GM19328 (cell line): Measurements from ENCODE around the gene API5.
"Not testable (repeated sequence)": the region's sequence is repeated elsewhere in the genome, so short reads cannot be mapped to it uniquely, and the experiment has no call there.

Source experiments
- ATAC-seq: cut with Tn5 transposase; IDR thresholded peaks from one replicate; pipeline ENCODE4 v1.9.1; 2021; ENCODE audit warnings: mild to moderate bottlenecking, moderate library complexity; ENCODE audit not compliant: unreplicated experiment

Gene API5

DNA sequence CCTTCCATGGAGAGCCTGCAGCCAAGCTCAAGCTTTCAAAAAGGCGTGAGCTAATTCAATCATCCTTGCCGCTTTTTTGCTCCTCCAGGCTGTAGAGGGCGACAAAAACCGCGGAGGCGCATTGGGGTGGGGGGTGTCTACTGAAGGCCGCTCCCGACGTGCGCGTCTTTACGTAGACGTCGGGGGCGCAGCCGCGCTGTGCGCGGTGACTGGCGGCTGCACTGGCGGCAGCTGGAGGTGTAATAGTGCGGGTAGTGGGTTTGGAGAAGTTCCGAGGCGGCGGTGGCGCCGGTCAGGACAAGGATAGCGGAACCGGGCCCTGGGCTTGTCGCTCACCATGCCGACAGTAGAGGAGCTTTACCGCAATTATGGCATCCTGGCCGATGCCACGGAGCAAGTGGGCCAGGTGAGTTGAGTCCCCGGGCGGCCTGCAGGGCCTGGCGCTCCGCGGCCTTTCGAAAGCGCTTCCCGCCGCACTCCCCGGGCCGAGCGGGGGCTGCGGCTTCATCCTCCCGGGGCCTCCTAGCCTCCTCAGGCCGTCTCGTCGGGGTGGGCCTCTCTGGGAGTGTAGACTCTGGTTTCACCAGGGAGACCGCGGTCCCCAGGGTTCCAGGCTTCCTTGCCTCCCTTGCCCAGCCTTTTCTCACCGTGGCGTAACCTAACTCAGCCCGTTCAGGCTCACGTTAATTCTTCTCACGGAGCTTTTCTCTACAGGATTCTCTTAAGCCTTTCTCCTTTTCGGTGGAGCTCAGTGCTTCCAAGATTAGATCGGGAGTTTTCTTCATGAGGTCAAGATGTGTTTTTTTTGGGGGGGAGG lies at the start of gene API5:
API5 (plus strand) TSS at position 206 of the 817 bp plus-strand sequence; CDS start at position 338, 132 bp downstream.
- peak; percentile 98 for ATAC-seq

- ATAC-seq = no peak
Measured at GRCh38 chr11:43267856-43268580, 43.8 kb upstream of the API5 start.

DNA sequence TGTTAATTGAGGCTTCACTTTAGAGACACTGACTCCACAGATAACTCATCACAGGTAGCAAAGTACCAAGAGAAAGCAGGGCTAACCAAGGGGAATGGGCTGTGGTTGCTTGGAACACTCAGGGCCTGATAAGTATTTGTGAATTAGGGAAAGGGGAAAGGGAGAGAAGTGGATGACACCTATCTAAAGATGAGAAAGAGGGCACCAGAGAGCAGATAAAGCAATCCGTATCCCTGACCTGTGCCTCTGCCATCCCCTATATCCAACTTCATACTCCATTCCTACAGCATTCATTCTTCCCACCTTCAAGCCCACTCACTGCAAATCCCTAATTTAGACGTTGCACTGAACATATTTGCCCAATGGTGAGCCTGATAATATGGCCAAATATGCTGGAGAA lies 43.0 kb upstream of the API5 start:
- no peak for ATAC-seq

DNA sequence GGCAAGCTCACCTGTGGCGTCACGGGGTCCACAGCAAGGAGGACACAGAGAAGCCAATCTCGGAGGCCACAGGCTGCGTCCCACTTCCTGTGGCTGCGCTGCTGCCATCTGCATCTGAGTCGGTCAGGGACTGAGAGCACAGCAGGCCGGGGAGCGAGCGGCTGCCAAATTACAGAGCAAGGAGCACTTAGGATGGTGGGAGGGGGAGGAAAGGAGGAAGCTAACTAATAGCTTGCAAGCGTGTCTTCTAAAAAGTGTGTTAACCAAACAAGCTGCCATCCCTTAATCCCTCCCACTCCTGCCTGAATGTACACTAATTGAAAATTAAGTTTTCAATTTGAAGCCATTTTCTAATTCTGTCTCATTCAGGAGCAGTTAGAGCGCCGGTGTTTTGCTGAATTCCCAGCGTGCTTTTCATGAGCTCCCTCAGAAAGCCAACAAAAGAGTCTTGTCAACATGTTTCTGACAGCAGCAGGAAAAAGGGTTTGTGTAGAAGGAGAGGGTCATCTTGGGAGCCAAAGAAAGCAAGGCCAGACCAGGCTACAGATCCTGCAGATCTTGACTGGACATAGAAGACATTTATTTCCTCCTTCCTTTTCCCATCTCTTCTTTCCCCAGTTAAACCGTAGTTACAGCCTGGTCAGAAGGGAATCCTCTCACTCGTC lies 42.4 kb upstream of the API5 start:
- ATAC-seq = no peak

GRCh38 chr11:43270468-43270867 lies 41.3 kb upstream of the API5 start:
- ATAC-seq = no peak

GRCh38 chr11:43278193-43278956 lies 33.4 kb upstream of the API5 start:
- no peak for ATAC-seq

- no peak for ATAC-seq
Measured at GRCh38 chr11:43282607-43283440, 29.0 kb upstream of the API5 start.

DNA sequence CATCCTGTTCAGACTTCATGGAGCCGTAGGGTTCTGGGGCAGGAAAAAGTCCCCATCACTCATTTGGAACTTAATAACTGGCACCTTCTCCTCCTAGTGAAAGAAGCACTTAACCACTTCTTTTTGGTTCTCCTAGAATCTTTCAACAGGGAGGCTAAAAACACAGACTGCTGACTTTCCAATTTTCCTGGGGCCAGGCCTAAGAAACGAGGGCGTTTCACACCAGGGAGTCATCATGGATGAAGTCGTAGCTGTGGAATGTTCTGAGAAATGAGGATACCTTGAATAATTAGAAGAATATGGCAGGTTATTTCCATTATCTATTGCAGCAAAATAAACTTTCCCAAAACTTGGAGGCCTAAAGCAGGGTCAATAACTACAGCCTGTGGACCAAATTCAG lies 26.0 kb upstream of the API5 start:
- ATAC-seq = no peak

DNA sequence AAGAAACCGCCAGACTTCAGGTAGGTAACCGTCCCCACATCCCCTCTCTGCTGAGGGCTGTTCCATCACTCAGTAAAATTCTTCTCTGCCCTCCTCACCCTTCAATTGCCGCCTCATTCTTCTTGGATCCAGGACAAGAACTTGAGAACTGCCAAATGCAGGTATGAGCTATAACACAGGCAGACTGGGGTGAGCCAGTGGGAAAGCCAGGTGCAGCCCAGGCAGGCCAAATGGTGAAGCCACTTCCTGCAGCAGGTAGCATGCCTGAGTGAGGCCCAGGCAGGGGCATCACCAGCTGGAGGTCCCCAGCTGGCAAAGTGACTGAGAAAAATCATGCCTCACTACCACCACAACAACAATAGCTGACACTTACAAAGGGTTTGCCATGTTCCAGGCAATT lies 22.4 kb upstream of the API5 start:
- ATAC-seq = no peak

DNA sequence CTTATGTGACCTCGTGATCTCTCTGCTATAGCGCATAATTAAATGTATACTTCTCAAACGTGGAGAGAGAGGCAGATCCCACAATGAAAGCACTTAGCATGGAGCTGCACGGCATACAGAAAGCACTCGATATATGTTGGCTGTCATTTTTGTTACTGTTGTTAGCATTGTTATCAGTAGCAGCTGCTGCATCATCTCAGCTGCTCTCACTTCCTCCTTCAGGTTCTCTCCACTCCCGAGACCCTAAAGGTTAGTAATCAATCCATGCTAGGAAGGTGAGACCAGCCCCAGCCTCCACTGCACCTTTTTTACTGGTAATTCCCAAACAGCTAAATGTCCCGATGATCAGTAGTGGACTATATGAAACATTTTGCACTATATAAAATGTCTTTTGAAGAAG lies 13.4 kb upstream of the API5 start:
- ATAC-seq = no peak

DNA sequence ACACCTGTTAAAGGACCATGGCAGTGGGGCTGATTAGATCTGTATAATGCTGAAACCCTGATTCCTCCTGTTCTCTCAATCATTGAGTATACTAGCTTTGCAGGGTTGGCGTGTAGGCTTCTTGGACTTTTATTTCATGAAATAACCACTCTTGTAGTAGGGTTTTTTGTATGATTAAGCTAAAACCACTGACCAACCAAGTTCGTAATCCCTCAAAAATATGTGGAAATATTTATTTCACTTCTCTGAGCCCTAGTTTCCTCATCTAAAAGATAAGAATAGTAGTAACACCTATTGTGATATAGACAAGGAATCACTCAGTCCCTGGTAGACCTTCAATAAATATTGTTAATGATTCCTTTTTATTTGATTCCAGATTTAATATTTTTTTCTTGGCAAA lies 4.2 kb downstream of the API5 start:
- no peak for ATAC-seq

GRCh38 chr11:43316451-43316850 lies 4.7 kb downstream of the API5 start:
- ATAC-seq = no peak

GRCh38 chr11:43327987-43328386 lies 16.2 kb downstream of the API5 start:
- ATAC-seq = no peak

DNA sequence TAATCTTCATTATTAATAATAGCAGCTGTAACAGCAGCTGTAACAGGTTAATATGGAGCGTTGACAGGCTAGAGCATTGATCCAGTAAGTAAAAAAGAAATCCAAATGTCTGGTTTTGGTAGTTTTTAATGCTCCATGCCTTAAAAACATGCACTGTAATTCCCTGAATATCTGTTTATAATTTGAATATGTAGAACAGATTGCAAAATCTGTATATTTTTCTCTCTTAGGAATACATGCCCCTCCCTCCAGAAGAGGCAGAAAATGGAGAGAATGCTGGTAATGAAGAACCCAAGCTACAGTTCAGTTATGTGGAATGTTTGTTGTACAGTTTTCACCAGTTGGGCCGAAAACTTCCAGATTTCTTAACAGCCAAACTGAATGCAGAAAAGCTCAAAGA lies 16.7 kb downstream of the API5 start:
- no peak for ATAC-seq

DNA sequence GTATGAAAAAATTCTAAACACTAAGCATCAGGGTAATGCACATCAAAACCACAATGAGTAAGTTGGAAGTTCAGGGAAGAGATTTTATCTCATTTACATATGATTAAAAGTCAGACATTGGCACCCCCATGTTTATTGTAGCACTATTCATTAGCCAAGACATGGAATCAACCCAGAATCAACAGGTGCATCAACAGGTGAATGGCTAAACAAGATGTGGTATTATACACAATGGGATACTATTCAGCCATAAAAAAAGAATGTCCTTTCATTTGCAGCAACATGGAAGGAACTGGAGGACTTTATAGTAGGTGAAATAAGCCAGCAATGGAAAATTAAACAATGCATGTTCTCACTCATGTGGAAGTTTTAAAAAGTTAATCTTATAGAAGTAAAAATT lies 29.4 kb downstream of the API5 start:
- ATAC-seq = no peak

GRCh38 chr11:43351426-43351825 lies 39.6 kb downstream of the API5 start:
- ATAC-seq = not testable (repeated sequence)

DNA sequence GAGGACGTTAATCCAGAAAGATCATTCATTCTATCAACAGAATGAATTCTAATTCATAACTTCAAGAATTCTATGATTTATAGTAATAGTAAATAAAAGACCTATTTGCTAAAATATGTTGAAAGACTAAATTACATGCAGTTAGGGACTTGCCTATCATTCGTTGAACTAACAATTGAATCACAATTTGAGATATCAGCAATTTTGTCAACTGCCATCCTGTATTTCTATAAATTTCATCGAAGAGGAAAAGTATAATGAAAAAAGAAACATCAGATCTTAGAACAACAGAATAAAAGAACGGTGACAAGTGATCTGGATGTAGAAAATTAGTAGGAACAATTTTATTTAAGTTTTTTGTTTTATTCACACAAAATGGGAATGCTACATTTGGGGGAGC lies 42.5 kb downstream of the API5 start:
- ATAC-seq = no peak

DNA sequence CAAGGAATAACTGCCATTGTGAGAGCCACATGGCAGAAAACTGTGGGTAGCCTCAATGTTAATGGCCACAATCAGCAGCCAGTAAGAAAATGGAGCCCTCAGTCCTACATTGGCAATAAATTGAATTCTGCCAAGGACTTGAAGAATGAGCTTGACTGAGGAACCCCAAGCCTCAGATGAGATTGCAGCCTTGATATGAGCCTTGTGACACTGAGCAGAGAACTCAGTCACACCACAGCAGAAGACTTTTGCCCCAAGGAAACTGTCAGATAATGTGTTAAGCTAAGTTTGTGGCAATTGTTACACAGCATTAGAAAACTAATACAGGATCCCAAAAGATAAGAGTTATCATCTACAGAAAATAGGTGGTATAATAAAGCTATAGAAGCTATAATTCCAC lies 44.5 kb downstream of the API5 start:
- ATAC-seq = no peak

- no peak for ATAC-seq
Measured at GRCh38 chr11:43358279-43358800, 46.5 kb downstream of the API5 start.
